Hepatocyte (in vitro differentiated cells): ENCODE data around the gene NPR1. TPM values are rescaled to one million over a fixed set of nuclear protein-coding genes. Genes with fewer than 3 reads are reported as not detected.

Experiments
- DNase-seq: peaks from one replicate; pipeline ENCODE4 v3.0.0-alpha.2; 2016; ENCODE audit warnings: low spot score
- H2AFZ ChIP-seq: fragments of 200-600 bp; sonication (generic); 2 replicates; pipeline ENCODE4 v1.6.0; 2016; ENCODE audit warnings: antibody characterized with exemption, mild to moderate bottlenecking
- H3K27ac ChIP-seq: fragments of 200-600 bp; sonication (generic); 2 replicates; pipeline ENCODE4 v1.5.1; 2016; ENCODE audit warnings: mild to moderate bottlenecking
- H3K27me3 ChIP-seq: fragments of 200-600 bp; sonication (generic); 2 replicates; pipeline ENCODE4 v1.6.1; 2016
- H3K36me3 ChIP-seq: fragments of 200-600 bp; sonication (generic); replicated peaks from 2 replicates; pipeline ENCODE4 v1.5.1; 2016; ENCODE audit warnings: low read depth; ENCODE audit not compliant: insufficient read depth
- H3K4me1 ChIP-seq: fragments of 200-600 bp; sonication (generic); 2 replicates; pipeline ENCODE4 v1.5.1; 2016; ENCODE audit warnings: mild to moderate bottlenecking, moderate library complexity; ENCODE audit not compliant: insufficient read depth
- H3K4me2 ChIP-seq: fragments of 200-600 bp; sonication (generic); 2 replicates; pipeline ENCODE4 v1.6.0; 2016
- H3K4me3 ChIP-seq: fragments of 200-600 bp; sonication (generic); 2 replicates; pipeline ENCODE4 v1.5.1; 2016; ENCODE audit warnings: mild to moderate bottlenecking
- H3K79me2 ChIP-seq: fragments of 200-600 bp; sonication (generic); 2 replicates; pipeline ENCODE4 v1.6.0; 2017; ENCODE audit warnings: mild to moderate bottlenecking
- H3K9me2 ChIP-seq: fragments of 200-600 bp; sonication (generic); replicated peaks from 2 replicates; pipeline ENCODE4 v1.6.0; 2017; ENCODE audit warnings: mild to moderate bottlenecking; ENCODE audit not compliant: insufficient read depth
- H3K9me3 ChIP-seq: fragments of 200-600 bp; sonication (generic); 2 replicates; pipeline ENCODE4 v1.5.1; 2016; ENCODE audit warnings: low read depth, mild to moderate bottlenecking
- H4K20me1 ChIP-seq: fragments of 200-600 bp; sonication (generic); 2 replicates; pipeline ENCODE4 v1.6.0; 2016; ENCODE audit warnings: mild to moderate bottlenecking; ENCODE audit not compliant: insufficient read depth, poor library complexity, severe bottlenecking
- EZH2 ChIP-seq: fragments of 200-600 bp; sonication (generic); IDR thresholded peaks from 2 replicates; pipeline ENCODE4 v1.6.1; 2016; ENCODE audit warnings: antibody characterized with exemption, mild to moderate bottlenecking, borderline replicate concordance
- EZH2phosphoT487 ChIP-seq: fragments of 200-600 bp; sonication (generic); IDR thresholded peaks from one replicate; pipeline ENCODE4 v1.6.1; 2018; ENCODE audit warnings: antibody characterized with exemption, mild to moderate bottlenecking, low read depth, moderate library complexity; ENCODE audit not compliant: unreplicated experiment, severe bottlenecking
- WGBS: methylation state at CpG from one replicate; pipeline ENCODE4 v1.1.6; 2016; ENCODE audit warnings: low lambda C conversion rate; ENCODE audit errors: missing lambda C conversion rate; 5-methylcytosine and 5-hydroxymethylcytosine counted together
- polyA plus RNA-seq: library from polyadenylated mRNA; unstranded; fragments of >200 nt; fragmentation: Nextera tagmentation; extraction: Ambion mirVana; gene quantifications from 2 replicates; pipeline ENCODE4 v1.2.1, GENCODE V29; 2016
- total RNA-seq: library from RNA; depleted of rRNA; stranded (reverse); fragments of >200 nt; gene quantifications from 2 replicates; pipeline ENCODE4 v1.2.3, GENCODE V29; 2014
- TF ChIP-seq, protein P1 (sequence below): fragments of 200-600 bp; sonication (generic); IDR thresholded peaks from 2 replicates; pipeline ENCODE4 v1.5.1; 2016; ENCODE audit warnings: antibody characterized with exemption, mild to moderate bottlenecking; ENCODE audit not compliant: poor library complexity

Gene NPR1
- total and polyA plus RNA-seq, 2 experiments from 2014 or later = 2.8 to 3.0 TPM

DNA sequence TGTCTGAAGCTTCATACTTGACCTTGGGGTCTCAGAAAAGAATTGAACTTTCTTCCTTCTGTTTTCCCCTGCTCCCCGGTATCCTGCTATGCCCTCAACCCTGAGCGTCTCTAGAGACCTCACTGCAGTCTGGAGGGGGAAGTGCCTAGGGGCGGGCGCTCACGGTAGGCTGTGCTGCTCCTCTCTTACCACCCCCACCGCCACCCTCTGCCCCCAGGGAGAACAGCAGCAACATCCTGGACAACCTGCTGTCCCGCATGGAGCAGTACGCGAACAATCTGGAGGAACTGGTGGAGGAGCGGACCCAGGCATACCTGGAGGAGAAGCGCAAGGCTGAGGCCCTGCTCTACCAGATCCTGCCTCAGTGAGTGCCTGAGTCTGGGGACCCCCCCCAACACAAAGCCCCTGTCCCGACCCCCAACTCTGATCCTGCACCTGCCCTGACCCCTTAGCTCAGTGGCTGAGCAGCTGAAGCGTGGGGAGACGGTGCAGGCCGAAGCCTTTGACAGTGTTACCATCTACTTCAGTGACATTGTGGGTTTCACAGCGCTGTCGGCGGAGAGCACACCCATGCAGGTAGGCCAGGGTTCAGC lies 10.3 kb downstream of the NPR1 start:
- H2AFZ ChIP-seq = no peak overlapping the region
- H4K20me1 ChIP-seq = no peaks in the 10 kb centered on the region
- H3K79me2 ChIP-seq = no peaks in the 10 kb centered on the region
- 92% methylated on average over 15 of the region's 18 CpGs for WGBS
- no peak overlapping the region for H3K27ac ChIP-seq
- TF ChIP-seq, protein P1, sequence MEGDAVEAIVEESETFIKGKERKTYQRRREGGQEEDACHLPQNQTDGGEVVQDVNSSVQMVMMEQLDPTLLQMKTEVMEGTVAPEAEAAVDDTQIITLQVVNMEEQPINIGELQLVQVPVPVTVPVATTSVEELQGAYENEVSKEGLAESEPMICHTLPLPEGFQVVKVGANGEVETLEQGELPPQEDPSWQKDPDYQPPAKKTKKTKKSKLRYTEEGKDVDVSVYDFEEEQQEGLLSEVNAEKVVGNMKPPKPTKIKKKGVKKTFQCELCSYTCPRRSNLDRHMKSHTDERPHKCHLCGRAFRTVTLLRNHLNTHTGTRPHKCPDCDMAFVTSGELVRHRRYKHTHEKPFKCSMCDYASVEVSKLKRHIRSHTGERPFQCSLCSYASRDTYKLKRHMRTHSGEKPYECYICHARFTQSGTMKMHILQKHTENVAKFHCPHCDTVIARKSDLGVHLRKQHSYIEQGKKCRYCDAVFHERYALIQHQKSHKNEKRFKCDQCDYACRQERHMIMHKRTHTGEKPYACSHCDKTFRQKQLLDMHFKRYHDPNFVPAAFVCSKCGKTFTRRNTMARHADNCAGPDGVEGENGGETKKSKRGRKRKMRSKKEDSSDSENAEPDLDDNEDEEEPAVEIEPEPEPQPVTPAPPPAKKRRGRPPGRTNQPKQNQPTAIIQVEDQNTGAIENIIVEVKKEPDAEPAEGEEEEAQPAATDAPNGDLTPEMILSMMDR = no peak
- no peak for TF ChIP-seq EZH2phosphoT487
- TF ChIP-seq EZH2 = no peak
- DNase-seq = no peak
- no peak overlapping the region for H3K4me3 ChIP-seq
- H3K27me3 ChIP-seq = no peaks in the 10 kb centered on the region
- no peaks in the 10 kb centered on the region for H3K4me1 ChIP-seq
- H3K9me3 ChIP-seq = no peaks in the 10 kb centered on the region
- no peak overlapping the region for H3K4me2 ChIP-seq
- no peaks in the 10 kb centered on the region for H3K36me3 ChIP-seq
- no peaks in the 10 kb centered on the region for H3K9me2 ChIP-seq

GRCh38 chr1:153693466-153693865 lies 15.0 kb downstream of the NPR1 start:
- Histone ChIP-seq H3K27me3 (no peaks in the 10 kb centered on the region), H3K4me2 (no peak overlapping the region), H3K9me3 (no peaks in the 10 kb centered on the region), H3K4me1 (no peaks in the 10 kb centered on the region), H3K79me2 (no peaks in the 10 kb centered on the region), H3K36me3 (no peaks in the 10 kb centered on the region), H3K27ac (no peak overlapping the region), H3K9me2 (no peaks in the 10 kb centered on the region), H4K20me1 (no peaks in the 10 kb centered on the region), H3K4me3 (no peak overlapping the region), H2AFZ (no peak overlapping the region)
- WGBS = 94% methylated on average over 4 of the region's 4 CpGs
- TF ChIP-seq EZH2phosphoT487 (no peak), EZH2 (no peak)
- TF ChIP-seq, protein P1 = no peak
- no peak for DNase-seq

DNA sequence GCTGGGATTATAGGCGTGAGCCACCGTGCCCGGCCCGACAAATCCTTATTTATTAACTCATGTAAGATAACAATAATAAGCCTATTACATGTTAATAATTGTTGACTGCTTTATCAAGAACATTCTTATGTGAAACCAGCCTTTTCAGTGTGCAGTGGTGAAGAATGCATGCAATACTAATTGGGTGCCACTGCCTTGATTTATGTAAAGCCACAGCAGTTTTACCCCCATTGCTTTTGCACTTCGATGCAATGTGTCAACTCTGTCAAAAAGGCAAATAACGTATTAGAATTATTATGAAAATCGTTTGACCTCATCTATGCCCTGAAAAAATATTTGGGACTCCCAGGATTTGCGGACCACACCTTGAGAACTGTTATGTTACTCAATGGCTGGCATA lies 18.3 kb downstream of the NPR1 start:
- H4K20me1 ChIP-seq = no peaks in the 10 kb centered on the region
- no peaks in the 10 kb centered on the region for H3K9me3 ChIP-seq
- H3K27ac ChIP-seq = no peak overlapping the region
- H3K36me3 ChIP-seq = no peaks in the 10 kb centered on the region
- DNase-seq = no peak
- no peaks in the 10 kb centered on the region for H3K27me3 ChIP-seq
- TF ChIP-seq, protein P1 = no peak
- no peak for TF ChIP-seq EZH2phosphoT487
- no peak overlapping the region for H3K4me3 ChIP-seq
- 87% methylated on average over 8 of the region's 8 CpGs for WGBS
- no peaks in the 10 kb centered on the region for H3K9me2 ChIP-seq
- no peaks in the 10 kb centered on the region for H3K4me1 ChIP-seq
- H2AFZ ChIP-seq = no peak overlapping the region
- H3K79me2 ChIP-seq = no peaks in the 10 kb centered on the region
- H3K4me2 ChIP-seq = no peak overlapping the region
